ENCODE data around the gene AGAP1. TPM values are rescaled to one million over a fixed set of nuclear protein-coding genes. Genes with fewer than 3 reads are reported as not detected.

The AGAP1 gene
- total RNA-seq, 1 donor from 2014 or later: 36.2 TPM

DNA sequence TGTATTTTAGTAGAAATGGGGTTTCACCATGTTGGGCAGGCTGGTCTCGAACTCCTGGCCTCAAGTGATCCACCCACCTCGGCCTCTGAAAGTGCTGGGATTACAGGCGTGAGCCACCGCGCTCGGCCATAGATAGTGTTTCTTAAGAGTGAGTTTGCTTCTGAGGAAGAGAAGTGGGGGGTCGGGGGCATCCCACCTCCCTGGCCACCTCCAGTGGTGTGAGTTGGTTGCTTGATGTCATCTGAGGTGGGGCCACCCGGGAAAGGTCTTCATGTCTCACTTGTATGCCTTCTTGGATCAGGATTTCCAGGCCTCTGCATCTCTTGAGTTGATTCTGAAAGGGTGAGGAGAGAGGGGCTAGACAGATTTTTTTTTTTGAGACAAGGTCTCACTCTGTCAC, 57.1 kb downstream of the AGAP1 start:
- intact Hi-C loops (cut with DNase I): no loop called here
- DNase-seq: no peak
- Histone ChIP-seq H3K4me1 (peaks cover 29% of the 10 kb centered on the region), H3K27ac (no peak overlapping the region), H3K36me3 (no peaks in the 10 kb centered on the region), H3K9me3 (no peaks in the 10 kb centered on the region), H3K27me3 (ENCODE audit: low read depth) (no peaks in the 10 kb centered on the region), H3K4me3 (no peak overlapping the region)
- ATAC-seq: no peak
- TF ChIP-seq, protein P1, sequence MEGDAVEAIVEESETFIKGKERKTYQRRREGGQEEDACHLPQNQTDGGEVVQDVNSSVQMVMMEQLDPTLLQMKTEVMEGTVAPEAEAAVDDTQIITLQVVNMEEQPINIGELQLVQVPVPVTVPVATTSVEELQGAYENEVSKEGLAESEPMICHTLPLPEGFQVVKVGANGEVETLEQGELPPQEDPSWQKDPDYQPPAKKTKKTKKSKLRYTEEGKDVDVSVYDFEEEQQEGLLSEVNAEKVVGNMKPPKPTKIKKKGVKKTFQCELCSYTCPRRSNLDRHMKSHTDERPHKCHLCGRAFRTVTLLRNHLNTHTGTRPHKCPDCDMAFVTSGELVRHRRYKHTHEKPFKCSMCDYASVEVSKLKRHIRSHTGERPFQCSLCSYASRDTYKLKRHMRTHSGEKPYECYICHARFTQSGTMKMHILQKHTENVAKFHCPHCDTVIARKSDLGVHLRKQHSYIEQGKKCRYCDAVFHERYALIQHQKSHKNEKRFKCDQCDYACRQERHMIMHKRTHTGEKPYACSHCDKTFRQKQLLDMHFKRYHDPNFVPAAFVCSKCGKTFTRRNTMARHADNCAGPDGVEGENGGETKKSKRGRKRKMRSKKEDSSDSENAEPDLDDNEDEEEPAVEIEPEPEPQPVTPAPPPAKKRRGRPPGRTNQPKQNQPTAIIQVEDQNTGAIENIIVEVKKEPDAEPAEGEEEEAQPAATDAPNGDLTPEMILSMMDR (IDR thresholded peaks at IDR 0.05): no peak

DNA sequence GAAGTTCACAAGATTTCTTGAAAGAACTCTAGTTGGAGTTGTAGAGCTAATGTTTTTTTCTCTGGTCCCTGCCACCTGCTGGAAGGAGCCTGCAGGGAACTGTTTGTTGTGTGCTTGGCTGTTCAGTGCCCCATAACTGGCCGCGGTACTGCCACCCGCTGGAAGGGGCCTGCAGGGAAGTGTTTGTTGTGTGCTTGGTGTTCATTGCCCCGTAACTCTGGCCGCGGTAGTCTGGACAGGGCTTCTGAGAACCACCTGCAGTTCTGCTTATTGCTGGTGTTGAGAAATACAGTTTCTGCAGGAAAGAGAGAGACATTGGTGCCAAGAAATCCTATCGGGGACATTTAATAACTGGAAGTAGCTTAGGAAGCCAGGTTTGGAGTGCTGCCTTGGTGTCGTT, 58.1 kb downstream of the AGAP1 start:
- peak; percentile 44 to 64 for ATAC-seq
- Histone ChIP-seq H3K4me1 (peaks cover 29% of the 10 kb centered on the region), H3K27me3 (ENCODE audit: low read depth) (no peaks in the 10 kb centered on the region), H3K4me3 (no peak overlapping the region), H3K9me3 (no peaks in the 10 kb centered on the region), H3K27ac (no peak overlapping the region), H3K36me3 (no peaks in the 10 kb centered on the region)
- TF ChIP-seq, protein P1 (IDR thresholded peaks at IDR 0.05): peak; percentile 56
- intact Hi-C loops (cut with DNase I): no loop called here
- DNase-seq: peak; percentile 60

DNA sequence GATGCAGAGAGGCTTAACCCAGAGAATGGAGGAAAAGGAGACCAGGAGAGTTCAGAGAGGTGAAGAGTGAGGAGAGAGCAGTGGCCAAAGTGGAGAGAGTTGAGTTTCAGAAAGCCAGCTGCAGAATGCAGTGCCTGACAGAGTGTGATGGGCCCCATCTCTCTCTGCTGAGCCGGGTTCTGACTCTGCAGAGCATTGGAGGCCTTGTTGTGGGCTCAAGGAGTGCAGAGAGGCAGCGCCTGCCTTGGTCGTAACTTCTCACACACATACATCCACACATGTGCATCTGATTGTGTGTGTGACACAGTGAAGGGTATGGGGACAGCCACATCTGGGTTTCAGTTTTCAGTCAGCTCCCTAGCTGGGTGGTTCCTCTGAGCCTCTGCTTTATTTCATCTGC, 58.8 kb downstream of the AGAP1 start:
- Histone ChIP-seq H3K4me1 (peaks cover 29% of the 10 kb centered on the region), H3K27me3 (ENCODE audit: low read depth) (no peaks in the 10 kb centered on the region), H3K36me3 (no peaks in the 10 kb centered on the region), H3K4me3 (no peak overlapping the region), H3K9me3 (no peaks in the 10 kb centered on the region), H3K27ac (no peak overlapping the region)
- ATAC-seq (no peak), DNase-seq (no peak)
- intact Hi-C loops (cut with DNase I): no loop called here
- TF ChIP-seq, protein P1 (IDR thresholded peaks at IDR 0.05): no peak

DNA sequence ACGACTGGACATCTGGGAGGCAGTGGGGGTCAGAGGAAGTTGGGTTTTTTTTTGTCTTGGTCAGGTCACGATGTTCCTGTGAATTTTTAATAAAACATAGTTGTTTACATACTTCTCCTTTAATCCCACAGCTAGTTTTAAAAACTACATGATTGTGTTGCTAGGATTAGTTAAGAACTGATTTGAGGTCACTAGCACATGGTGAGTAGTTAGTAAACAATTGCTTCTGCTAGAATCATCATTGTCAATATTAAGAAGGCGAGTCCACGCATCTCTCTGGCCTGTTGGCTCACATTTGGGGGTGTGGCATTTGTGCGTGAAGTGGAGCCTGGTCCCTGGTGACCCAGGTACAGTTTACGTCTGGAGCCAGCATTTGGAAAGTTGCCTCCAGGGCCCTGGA, 59.4 kb downstream of the AGAP1 start:
- no peaks in the 10 kb centered on the region for H3K36me3 ChIP-seq
- H3K4me1 ChIP-seq: peaks cover 29% of the 10 kb centered on the region
- no peak overlapping the region for H3K4me3 ChIP-seq
- DNase-seq: no peak
- intact Hi-C loops (cut with DNase I): no loop called here
- H3K27ac ChIP-seq: peak overlapping the region; percentile 37
- TF ChIP-seq, protein P1 (IDR thresholded peaks at IDR 0.05): no peak
- no peak for ATAC-seq
- H3K9me3 ChIP-seq: no peaks in the 10 kb centered on the region
- no peaks in the 10 kb centered on the region for H3K27me3 ChIP-seq (ENCODE audit: low read depth)

DNA sequence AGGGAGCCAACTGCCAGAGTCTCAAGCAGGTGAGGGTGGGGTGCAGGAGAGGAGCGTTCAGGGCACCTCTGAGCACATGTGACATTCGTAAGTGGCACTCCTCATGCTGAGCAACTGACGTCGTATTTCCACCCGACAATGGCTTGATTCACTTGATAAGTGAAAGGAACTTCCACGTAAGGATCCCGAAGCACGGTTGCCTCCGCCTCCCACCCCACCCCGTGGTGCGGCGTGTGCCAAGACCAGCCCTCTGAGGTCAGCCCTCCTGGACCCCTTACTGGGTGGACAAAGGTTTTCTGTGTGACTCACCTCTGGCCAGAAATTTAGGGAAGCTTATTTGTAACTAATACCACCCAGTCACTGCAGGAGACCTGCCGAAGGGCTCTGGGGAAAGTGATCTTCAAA, 59.9 kb downstream of the AGAP1 start:
- Histone ChIP-seq H3K4me3 (no peak overlapping the region), H3K27me3 (ENCODE audit: low read depth) (no peaks in the 10 kb centered on the region), H3K9me3 (no peaks in the 10 kb centered on the region), H3K36me3 (no peaks in the 10 kb centered on the region), H3K27ac (peak overlapping the region; percentile 37), H3K4me1 (peaks cover 29% of the 10 kb centered on the region)
- ATAC-seq (peak; percentile 75 to 82), DNase-seq (peak; percentile 50)
- intact Hi-C loops (cut with DNase I): no loop called here
- TF ChIP-seq, protein P1 (IDR thresholded peaks at IDR 0.05): no peak

DNA sequence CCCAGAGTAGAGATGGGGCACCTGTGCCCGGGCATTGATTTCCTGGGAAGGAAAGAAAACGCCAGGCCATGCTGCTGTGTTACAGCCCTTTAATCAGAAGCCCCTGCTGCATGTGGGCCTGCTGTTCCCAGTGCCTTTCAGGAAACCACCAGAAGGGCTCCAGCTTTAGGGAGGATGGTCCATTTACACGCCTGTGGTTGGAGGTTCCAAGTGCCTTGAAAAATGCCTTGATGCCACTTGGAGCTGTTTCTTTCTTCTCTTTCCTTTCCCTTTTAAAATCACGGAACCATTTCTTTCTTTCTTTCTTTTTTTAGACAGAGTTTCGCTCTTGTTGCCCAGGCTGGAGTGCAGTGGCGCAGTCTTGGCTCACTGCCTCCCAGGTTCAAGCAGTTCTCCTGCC, 60.5 kb downstream of the AGAP1 start:
- intact Hi-C loops (cut with DNase I): no loop called here
- TF ChIP-seq, protein P1 (IDR thresholded peaks at IDR 0.05): no peak
- H3K27me3 ChIP-seq (ENCODE audit: low read depth): no peaks in the 10 kb centered on the region
- no peak for DNase-seq
- ATAC-seq: no peak
- no peak overlapping the region for H3K4me3 ChIP-seq
- no peak overlapping the region for H3K27ac ChIP-seq
- peaks cover 29% of the 10 kb centered on the region for H3K4me1 ChIP-seq
- H3K36me3 ChIP-seq: no peaks in the 10 kb centered on the region
- no peaks in the 10 kb centered on the region for H3K9me3 ChIP-seq

Measured in lower lobe of right lung (tissue), 2 donors.